Mammary epithelial cell (primary cell): ENCODE data around the gene GUCY2D.

ENCODE experiments used
- EZH2 ChIP-seq: IDR thresholded peaks from 2 replicates; pipeline ENCODE4 v1.6.1; 2012; ENCODE audit warnings: low read length, inconsistent platforms, borderline replicate concordance
- TF ChIP-seq, protein P1 (sequence below), 2 donors: IDR thresholded peaks in 1 of 2; conservative IDR thresholded peaks in 1 of 2; 2 replicates each; pipeline ENCODE4 v1.5.1; 2011 to 2012; ENCODE audit warnings: inconsistent platforms in 2 of 2, low read length in 2 of 2, mild to moderate bottlenecking in 2 of 2, control low read depth in 1 of 2, low read depth in 1 of 2; ENCODE audit not compliant: insufficient read depth in 1 of 2; ENCODE audit errors: extremely low read depth in 1 of 2

DNA sequence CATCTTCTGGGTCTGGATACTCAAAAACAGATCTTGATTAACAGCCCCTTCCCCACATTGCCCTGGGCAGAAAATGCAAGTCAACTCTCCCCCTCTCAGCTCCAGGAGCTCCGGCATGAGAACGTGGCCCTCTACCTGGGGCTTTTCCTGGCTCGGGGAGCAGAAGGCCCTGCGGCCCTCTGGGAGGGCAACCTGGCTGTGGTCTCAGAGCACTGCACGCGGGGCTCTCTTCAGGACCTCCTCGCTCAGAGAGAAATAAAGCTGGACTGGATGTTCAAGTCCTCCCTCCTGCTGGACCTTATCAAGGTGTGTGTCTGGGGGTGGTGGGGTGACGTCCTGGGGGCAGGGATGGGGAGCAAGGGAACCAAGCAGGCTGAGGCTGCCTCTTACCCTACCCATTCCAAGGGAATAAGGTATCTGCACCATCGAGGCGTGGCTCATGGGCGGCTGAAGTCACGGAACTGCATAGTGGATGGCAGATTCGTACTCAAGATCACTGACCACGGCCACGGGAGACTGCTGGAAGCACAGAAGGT is 9.7 kb downstream of the GUCY2D start:
- TF ChIP-seq, protein P1, sequence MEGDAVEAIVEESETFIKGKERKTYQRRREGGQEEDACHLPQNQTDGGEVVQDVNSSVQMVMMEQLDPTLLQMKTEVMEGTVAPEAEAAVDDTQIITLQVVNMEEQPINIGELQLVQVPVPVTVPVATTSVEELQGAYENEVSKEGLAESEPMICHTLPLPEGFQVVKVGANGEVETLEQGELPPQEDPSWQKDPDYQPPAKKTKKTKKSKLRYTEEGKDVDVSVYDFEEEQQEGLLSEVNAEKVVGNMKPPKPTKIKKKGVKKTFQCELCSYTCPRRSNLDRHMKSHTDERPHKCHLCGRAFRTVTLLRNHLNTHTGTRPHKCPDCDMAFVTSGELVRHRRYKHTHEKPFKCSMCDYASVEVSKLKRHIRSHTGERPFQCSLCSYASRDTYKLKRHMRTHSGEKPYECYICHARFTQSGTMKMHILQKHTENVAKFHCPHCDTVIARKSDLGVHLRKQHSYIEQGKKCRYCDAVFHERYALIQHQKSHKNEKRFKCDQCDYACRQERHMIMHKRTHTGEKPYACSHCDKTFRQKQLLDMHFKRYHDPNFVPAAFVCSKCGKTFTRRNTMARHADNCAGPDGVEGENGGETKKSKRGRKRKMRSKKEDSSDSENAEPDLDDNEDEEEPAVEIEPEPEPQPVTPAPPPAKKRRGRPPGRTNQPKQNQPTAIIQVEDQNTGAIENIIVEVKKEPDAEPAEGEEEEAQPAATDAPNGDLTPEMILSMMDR (conservative IDR thresholded peaks at IDR 0.05 in 1 of 2, IDR thresholded peaks at IDR 0.05 in 1 of 2; ENCODE audit: extremely low read depth in 1 of 2, insufficient read depth in 1 of 2, low read depth in 1 of 2, low read length in 2 of 2) = no peak
- TF ChIP-seq EZH2 = no peak
